ENCODE data around the gene RSKR. TPM values are rescaled to one million over a fixed set of nuclear protein-coding genes. Genes with fewer than 3 reads are reported as not detected.

Gene RSKR
- total RNA-seq, 1 donor from 2014 or later = 6.6 TPM

- peak overlapping the region; percentile 68 for H3K4me3 ChIP-seq (ENCODE audit: low read depth, low read length)
- FAIRE-seq (no peak), DNase-seq (ENCODE audit: low read depth) (peak; percentile 89)
- H3K27me3 ChIP-seq (ENCODE audit: control insufficient read depth, insufficient read depth, low read length) = no peaks in the 10 kb centered on the region
- no peaks in the 10 kb centered on the region for H3K36me3 ChIP-seq (ENCODE audit: control insufficient read depth, insufficient read depth, low read length)
- TF ChIP-seq CTCF (IDR thresholded peaks at IDR 0.05; ENCODE audit: insufficient read depth, low read length, severe bottlenecking) = no peak
These were observed 14.4 kb downstream of the RSKR start for GRCh38 chr17:28599311-28600184.

- TF ChIP-seq CTCF (IDR thresholded peaks at IDR 0.05; ENCODE audit: insufficient read depth, low read length, severe bottlenecking) = no peak
- FAIRE-seq (no peak), DNase-seq (ENCODE audit: low read depth) (peak; percentile 82)
- H3K36me3 ChIP-seq (ENCODE audit: control insufficient read depth, insufficient read depth, low read length) = no peaks in the 10 kb centered on the region
- H3K27me3 ChIP-seq (ENCODE audit: control insufficient read depth, insufficient read depth, low read length) = no peaks in the 10 kb centered on the region
- peak within 1 kb of the TSS; percentile 68 for H3K4me3 ChIP-seq (ENCODE audit: low read depth, low read length)
These were observed 15.1 kb downstream of the RSKR start, which contains the start of gene SPAG5 for GRCh38 chr17:28598799-28599310. Gene SPAG5, minus strand, starts transcription at chr17:28599025. Its CDS starts 79 bp downstream, at chr17:28598946.

- no peak for TF ChIP-seq CTCF (IDR thresholded peaks at IDR 0.05; ENCODE audit: insufficient read depth, low read length, severe bottlenecking)
- no peaks in the 10 kb centered on the region for H3K36me3 ChIP-seq (ENCODE audit: control insufficient read depth, insufficient read depth, low read length)
- DNase-seq (ENCODE audit: low read depth) (no peak), FAIRE-seq (no peak)
- peak overlapping the region; percentile 68 for H3K4me3 ChIP-seq (ENCODE audit: low read depth, low read length)
- H3K27me3 ChIP-seq (ENCODE audit: control insufficient read depth, insufficient read depth, low read length) = no peaks in the 10 kb centered on the region
These were observed 15.6 kb downstream of the RSKR start for GRCh38 chr17:28598389-28598788.

GRCh38 chr17:28597606-28598383 is 16.2 kb downstream of the RSKR start:
- peak; percentile 21 for DNase-seq (ENCODE audit: low read depth)
- H3K4me3 ChIP-seq (ENCODE audit: low read depth, low read length) = peak overlapping the region; percentile 68
- FAIRE-seq = no peak
- H3K36me3 ChIP-seq (ENCODE audit: control insufficient read depth, insufficient read depth, low read length) = no peaks in the 10 kb centered on the region
- H3K27me3 ChIP-seq (ENCODE audit: control insufficient read depth, insufficient read depth, low read length) = no peaks in the 10 kb centered on the region
- no peak for TF ChIP-seq CTCF (IDR thresholded peaks at IDR 0.05; ENCODE audit: insufficient read depth, low read length, severe bottlenecking)

- Histone ChIP-seq H3K36me3 (ENCODE audit: control insufficient read depth, insufficient read depth, low read length) (peaks cover 8% of the 10 kb centered on the region), H3K27me3 (ENCODE audit: control insufficient read depth, insufficient read depth, low read length) (no peaks in the 10 kb centered on the region), H3K4me3 (ENCODE audit: low read depth, low read length) (no peak overlapping the region)
- TF ChIP-seq CTCF (IDR thresholded peaks at IDR 0.05; ENCODE audit: insufficient read depth, low read length, severe bottlenecking) = no peak
- FAIRE-seq (no peak), DNase-seq (ENCODE audit: low read depth) (no peak)
These were observed 21.7 kb downstream of the RSKR start for GRCh38 chr17:28592260-28592659.
